GM19238 (cell line): ENCODE results near the gene RNF220.

Experiments
- DNase-seq: peaks from one replicate; pipeline ENCODE4 v3.0.0; 2011; ENCODE audit warnings: low spot score; ENCODE audit not compliant: insufficient read length

RNF220 gene

GRCh38 chr1:44406737-44407429 is 1.8 kb downstream of the RNF220 start:
- DNase-seq = no peak

- DNase-seq = no peak
Measured at GRCh38 chr1:44407430-44408211, 2.6 kb downstream of the RNF220 start.

- no peak for DNase-seq
Measured at GRCh38 chr1:44408212-44408582, 3.1 kb downstream of the RNF220 start.

- DNase-seq = no peak
Measured at GRCh38 chr1:44408632-44409602, 3.9 kb downstream of the RNF220 start.

- DNase-seq = no peak
Measured at GRCh38 chr1:44409757-44410156, 4.7 kb downstream of the RNF220 start.

- DNase-seq = no peak
Measured at GRCh38 chr1:44411861-44412260, 6.8 kb downstream of the RNF220 start.

GRCh38 chr1:44412601-44413000 is 7.5 kb downstream of the RNF220 start:
- DNase-seq = no peak

- DNase-seq = no peak
Measured at GRCh38 chr1:44413740-44414139, 8.7 kb downstream of the RNF220 start.

- no peak for DNase-seq
Measured at GRCh38 chr1:44415013-44415412, 10.0 kb downstream of the RNF220 start.

- DNase-seq = no peak
Measured at GRCh38 chr1:44416408-44416807, 11.4 kb downstream of the RNF220 start.

- DNase-seq = no peak
Measured at GRCh38 chr1:44417351-44418021, 12.4 kb downstream of the RNF220 start.

GRCh38 chr1:44418022-44418673 is 13.1 kb downstream of the RNF220 start:
- no peak for DNase-seq

GRCh38 chr1:44419901-44420300 is 14.8 kb downstream of the RNF220 start:
- DNase-seq = no peak

- no peak for DNase-seq
Measured at GRCh38 chr1:44420535-44420934, 15.5 kb downstream of the RNF220 start.

- no peak for DNase-seq
Measured at GRCh38 chr1:44421446-44421884, 16.4 kb downstream of the RNF220 start.

GRCh38 chr1:44422161-44422560 is 17.1 kb downstream of the RNF220 start:
- DNase-seq = no peak

- no peak for DNase-seq
Measured at GRCh38 chr1:44423591-44424537, 18.8 kb downstream of the RNF220 start.

GRCh38 chr1:44424747-44425146 is 19.7 kb downstream of the RNF220 start:
- DNase-seq = no peak

- DNase-seq = no peak
Measured at GRCh38 chr1:44425341-44426082, 20.5 kb downstream of the RNF220 start.
